Measurements from ENCODE around the gene NPAS1.

Gene NPAS1

DNA sequence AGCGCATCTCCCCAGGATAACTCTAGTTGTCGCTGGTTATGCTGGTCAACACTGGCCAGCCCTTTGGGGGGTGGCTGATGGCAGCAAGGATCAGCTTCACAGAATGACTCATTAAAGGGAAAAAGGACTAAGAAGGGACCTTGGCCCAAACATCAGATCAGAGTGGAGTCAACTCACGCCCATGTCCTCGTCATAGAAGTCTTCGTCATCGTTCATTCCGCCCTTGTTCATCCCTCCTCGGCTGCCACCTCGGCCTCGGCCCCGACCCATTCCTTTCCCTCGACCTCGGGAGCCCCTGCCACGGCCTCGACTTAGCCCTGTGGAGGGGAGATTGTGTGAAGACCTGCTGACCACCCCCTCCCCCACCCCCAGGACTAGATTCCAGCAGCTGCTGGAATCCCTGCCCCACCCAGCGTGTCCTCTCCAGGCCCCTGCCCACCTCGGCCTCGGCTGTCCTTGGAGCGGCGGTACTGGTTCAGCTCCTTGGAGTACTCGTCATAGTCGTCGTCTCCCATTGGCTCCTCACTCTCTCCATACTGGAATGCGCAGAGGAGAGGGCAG lies 65.3 kb downstream of the NPAS1 start:
- DNase-seq (ENCODE audit: low spot score) = no peak

DNA sequence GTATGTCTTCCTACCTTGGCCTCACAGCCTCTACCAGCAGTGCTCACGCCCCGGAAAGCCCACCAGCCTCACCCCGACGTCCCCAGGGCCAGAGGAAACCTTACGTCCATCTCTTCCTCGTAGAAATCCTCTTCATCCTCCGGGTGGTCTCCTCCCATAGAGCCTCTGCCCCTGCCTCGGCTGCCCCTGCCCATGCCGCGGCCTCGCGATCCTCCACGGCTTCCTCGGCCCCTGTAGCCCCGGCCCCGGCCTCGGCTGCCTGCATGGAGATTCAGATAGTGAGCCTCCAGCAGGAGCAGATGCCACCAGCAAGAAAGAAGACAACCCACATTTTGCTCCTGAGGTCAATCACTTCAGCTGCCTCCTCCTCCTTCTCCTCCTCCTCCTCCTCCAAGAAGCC lies 66.6 kb downstream of the NPAS1 start:
- DNase-seq (ENCODE audit: low spot score) = no peak

DNA sequence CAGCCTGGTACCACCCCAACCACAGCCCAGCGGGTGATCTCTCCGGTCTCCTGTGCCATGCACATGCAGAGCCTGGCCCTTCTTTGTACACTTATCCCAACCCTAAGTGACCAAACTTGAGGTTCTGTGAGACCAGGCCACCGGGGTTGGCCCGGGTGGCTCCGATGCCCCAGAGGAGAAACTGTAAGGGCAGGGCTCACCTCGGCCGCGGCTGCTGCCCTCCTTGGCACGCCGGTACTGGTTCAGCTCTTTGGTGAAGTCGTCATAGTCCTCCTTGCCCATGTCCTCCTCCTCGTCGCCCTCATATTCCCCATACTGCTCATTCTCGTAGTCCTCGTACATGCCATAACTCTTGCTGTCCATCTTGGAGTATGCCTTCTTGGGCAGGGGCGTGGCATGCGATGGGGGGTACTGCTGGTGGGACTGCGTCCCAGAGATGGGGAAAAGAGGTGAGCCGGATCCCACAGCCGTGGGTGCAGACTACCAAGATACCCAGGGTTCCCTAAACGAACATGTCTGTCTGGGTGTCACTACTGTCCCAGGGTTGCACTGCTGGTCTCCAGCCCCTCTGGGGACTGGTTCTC lies 70.2 kb downstream of the NPAS1 start:
- no peak for DNase-seq (ENCODE audit: low spot score)

DNA sequence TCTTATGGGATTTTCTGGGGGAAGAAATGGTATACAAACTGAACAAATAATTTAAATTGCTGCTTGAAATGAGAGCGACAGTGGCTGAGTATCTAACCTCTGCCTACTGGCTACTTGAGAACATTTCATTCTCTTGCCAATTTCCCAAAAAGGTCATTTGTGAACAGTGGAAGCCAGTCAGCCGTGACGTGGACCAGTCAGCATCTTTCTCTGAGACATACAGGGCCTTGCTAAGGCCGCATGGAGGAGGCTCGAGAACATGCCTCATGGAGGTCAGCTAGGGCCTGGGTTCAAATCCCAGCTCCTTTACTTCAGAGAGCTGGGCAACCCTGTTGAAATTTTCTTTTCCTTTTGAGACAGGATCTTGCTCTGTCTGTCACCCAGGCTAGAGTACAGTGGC lies 73.6 kb downstream of the NPAS1 start:
- peak; percentile 57 for DNase-seq (ENCODE audit: low spot score)

DNA sequence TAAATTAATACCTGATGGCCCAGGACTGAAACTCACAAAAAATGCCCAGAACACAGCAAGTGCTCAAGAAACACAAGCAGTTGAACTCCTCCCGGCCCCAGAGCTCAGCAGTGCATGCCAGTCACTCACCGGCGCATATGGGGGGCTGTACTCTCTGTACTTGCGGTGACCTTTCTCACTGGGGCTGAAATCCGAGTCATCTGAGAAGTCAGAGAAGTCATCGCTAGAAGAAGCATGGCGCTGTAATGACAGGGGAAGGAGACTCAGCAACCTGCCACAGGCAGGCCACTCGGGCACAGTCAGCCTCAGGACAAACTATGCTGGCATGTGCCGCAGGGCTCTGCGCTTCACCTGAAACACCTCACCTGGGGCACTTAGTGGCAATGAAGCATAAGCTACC lies 74.2 kb downstream of the NPAS1 start:
- peak; percentile 74 for DNase-seq (ENCODE audit: low spot score)

DNA sequence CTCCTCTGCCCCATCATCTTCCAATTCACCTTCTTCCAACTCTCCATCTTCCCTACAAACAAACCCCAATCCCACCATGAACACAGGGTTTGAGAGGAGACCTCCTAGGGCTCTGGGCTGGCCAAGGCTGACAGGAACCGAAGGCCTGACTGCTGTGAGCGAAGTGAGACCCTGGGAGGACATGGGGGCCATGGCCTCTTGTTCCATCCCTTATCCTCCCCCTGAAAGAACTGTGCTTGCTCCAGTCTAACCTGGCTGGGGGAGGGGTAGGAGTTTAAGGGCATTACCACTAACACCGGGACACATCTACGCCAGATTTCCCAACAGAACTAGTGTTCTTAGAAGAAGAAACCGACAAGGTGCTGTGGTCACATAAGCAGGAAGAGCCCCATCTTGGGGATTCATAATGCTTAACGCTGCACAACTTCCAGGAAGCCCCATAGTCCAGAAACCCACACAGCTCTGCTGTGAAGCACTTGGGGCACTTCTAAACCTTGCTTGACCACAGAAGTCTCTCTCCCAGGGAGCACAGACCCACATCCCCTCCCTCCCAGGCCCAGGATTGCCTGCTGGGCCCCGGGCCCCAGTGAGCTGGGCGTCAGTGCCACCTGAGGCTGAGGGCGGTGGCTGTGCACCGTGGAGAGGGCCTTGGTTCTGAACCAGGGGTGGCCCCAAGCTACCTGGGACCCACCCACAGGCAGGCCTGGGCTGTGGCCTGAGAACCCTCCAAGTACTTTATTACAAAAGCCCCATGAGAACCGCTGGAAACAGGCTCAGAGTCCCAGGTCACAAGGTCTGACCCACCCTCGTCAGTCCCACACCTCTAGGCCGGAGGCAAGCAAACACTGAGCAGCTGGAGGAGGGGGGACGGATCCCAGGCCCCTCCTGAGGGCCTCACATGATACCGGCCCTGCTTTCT lies 75.2 kb downstream of the NPAS1 start:
- DNase-seq (ENCODE audit: low spot score) = peak; percentile 84
